ENCODE results near the gene RGS14.

DNA sequence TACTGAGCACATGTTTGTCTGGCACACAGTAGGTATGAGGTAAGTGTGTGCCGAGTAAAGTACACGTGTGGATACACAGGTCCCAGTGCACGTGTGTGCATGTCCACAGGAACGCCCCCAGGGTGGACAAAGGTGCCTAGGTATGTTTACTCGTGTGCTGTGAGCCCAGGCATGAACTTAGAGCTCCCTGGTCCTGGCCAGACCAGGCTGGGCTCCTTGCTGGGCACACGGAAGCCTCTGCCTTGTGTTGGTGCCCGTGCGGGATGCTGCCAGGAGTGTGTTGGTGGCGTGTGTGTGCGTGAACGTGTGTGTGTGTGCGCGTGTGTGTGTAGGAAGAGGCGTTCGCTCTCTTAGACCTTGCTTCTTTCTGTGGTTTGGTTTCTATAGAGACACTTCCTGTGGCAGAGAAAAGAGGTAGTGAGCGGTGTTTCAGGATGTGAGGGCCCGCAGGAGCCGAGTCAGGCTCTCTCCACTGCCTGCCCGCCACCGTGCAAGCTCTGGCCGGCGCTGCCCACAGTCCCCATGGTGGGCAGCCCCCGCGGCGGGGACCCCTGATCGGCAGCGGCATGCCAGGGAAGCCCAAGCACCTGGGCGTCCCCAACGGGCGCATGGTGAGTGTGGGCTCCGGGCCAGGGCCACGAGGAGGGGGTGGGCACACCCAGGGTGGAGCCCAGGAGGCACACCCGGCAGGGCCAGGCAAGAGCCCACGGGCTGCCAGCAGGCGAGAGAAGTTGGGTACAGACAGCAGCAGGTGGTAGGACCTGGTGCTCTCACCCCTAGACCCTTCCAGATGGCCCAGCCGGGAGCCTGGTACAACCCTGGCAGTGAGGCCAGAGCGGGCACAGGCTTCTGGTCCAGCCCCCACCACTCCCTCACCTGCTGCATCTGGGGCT is at the start of gene RGS14:
- TF ChIP-seq EZH2 (IDR thresholded peaks at IDR 0.05) (no peak), POLR2AphosphoS5 (IDR thresholded peaks at IDR 0.05; ENCODE audit: borderline replicate concordance, low read depth, low read length) (peak; percentile 66; the same call in 1 of the 2 replicates)
